GM23248 (cell line): Measurements from ENCODE around the gene EML4. TPM values are rescaled to one million over a fixed set of nuclear protein-coding genes. Genes with fewer than 3 reads are reported as not detected.

Experiments
- DNase-seq: peaks from one replicate; pipeline ENCODE4 v3.0.0-alpha.2; 2015
- H2AFZ ChIP-seq: fragments of 200-600 bp; sonication (generic); 2 replicates; pipeline ENCODE4 v1.6.1; 2016; ENCODE audit warnings: antibody characterized with exemption
- H3F3A ChIP-seq: fragments of 200-600 bp; sonication (generic); 2 replicates; pipeline ENCODE4 v1.6.1; 2016; ENCODE audit warnings: mild to moderate bottlenecking, antibody characterized with exemption, mixed run types; ENCODE audit not compliant: insufficient read depth
- H3K27ac ChIP-seq: fragments of 200-600 bp; sonication (generic); 2 replicates; pipeline ENCODE4 v1.5.1; 2016; ENCODE audit warnings: mild to moderate bottlenecking
- H3K27me3 ChIP-seq: fragments of 200-600 bp; sonication (generic); replicated peaks from 2 replicates; pipeline ENCODE4 v1.6.1; 2016; ENCODE audit warnings: mild to moderate bottlenecking; ENCODE audit not compliant: insufficient read depth
- H3K36me3 ChIP-seq: fragments of 200-600 bp; sonication (generic); 2 replicates; pipeline ENCODE4 v1.6.1; 2016; ENCODE audit warnings: low read depth, mild to moderate bottlenecking
- H3K4me1 ChIP-seq: fragments of 200-600 bp; sonication (generic); 2 replicates; pipeline ENCODE4 v1.6.1; 2016; ENCODE audit warnings: mild to moderate bottlenecking; ENCODE audit not compliant: insufficient read depth
- H3K4me2 ChIP-seq: fragments of 200-600 bp; sonication (generic); one replicate; pipeline ENCODE4 v1.6.1; 2016; ENCODE audit warnings: mild to moderate bottlenecking; ENCODE audit not compliant: unreplicated experiment
- H3K4me3 ChIP-seq: fragments of 200-600 bp; sonication (generic); 2 replicates; pipeline ENCODE4 v1.5.1; 2016; ENCODE audit warnings: mild to moderate bottlenecking
- H3K79me2 ChIP-seq: fragments of 200-600 bp; sonication (generic); 2 replicates; pipeline ENCODE4 v1.6.1; 2016; ENCODE audit warnings: mild to moderate bottlenecking; ENCODE audit not compliant: insufficient read depth
- H3K9ac ChIP-seq: fragments of 200-600 bp; sonication (generic); 2 replicates; pipeline ENCODE4 v1.6.1; 2016; ENCODE audit warnings: mild to moderate bottlenecking
- H3K9me2 ChIP-seq: fragments of 200-600 bp; sonication (generic); 2 replicates; pipeline ENCODE4 v1.6.1; 2016; ENCODE audit warnings: mixed run types, mild to moderate bottlenecking, moderate library complexity; ENCODE audit not compliant: insufficient read depth
- H3K9me3 ChIP-seq: fragments of 200-600 bp; sonication (generic); one replicate; pipeline ENCODE4 v1.6.1; 2017; ENCODE audit warnings: low read depth
- H4K20me1 ChIP-seq: fragments of 200-600 bp; sonication (generic); 2 replicates; pipeline ENCODE4 v1.6.0; 2016; ENCODE audit not compliant: insufficient read depth
- EZH2 ChIP-seq: fragments of 200-600 bp; sonication (generic); IDR thresholded peaks from 2 replicates; pipeline ENCODE4 v1.6.1; 2018; ENCODE audit warnings: antibody characterized with exemption, mild to moderate bottlenecking; ENCODE audit not compliant: insufficient read depth, poor library complexity, severe bottlenecking
- EZH2phosphoT487 ChIP-seq: fragments of 200-600 bp; sonication (generic); IDR thresholded peaks from 2 replicates; pipeline ENCODE4 v1.6.1; 2018; ENCODE audit warnings: antibody characterized with exemption, moderate library complexity, mild to moderate bottlenecking, low read depth; ENCODE audit not compliant: insufficient read depth
- WGBS, 2 experiments: methylation state at CpG; one replicate each; pipeline ENCODE4 v1.1.6; 2015 to 2017; ENCODE audit warnings: low lambda C conversion rate in 2 of 2, low coverage in 1 of 2; ENCODE audit errors: missing lambda C conversion rate in 2 of 2; 5-methylcytosine and 5-hydroxymethylcytosine counted together
- in situ Hi-C: fragments of 300-500 bp; cut with MboI; formaldehyde crosslinking; loops from 2 replicates; pipeline ENCODE4 v1.15.0; 2020
- polyA plus RNA-seq: library from polyadenylated mRNA; unstranded; fragments of >200 nt; fragmentation: Nextera tagmentation; extraction: Ambion mirVana; gene quantifications from 2 replicates; pipeline ENCODE4 v1.2.1, GENCODE V29; 2016
- total RNA-seq: library from RNA; depleted of rRNA; stranded (reverse); fragments of >200 nt; shearing (Covaris generic); gene quantifications from 2 replicates; pipeline ENCODE4 v1.2.3, GENCODE V29; 2014

Gene EML4
- total and polyA plus RNA-seq, 2 experiments from 2014 or later = 19.3 to 21.7 TPM

GRCh38 chr2:42317945-42318344 lies 148.8 kb downstream of the EML4 start:
- no peak overlapping the region for H2AFZ ChIP-seq
- peaks cover 27% of the 10 kb centered on the region for H3F3A ChIP-seq
- peaks cover 24% of the 10 kb centered on the region for H3K4me1 ChIP-seq
- no peaks in the 10 kb centered on the region for H3K36me3 ChIP-seq
- TF ChIP-seq EZH2phosphoT487 (no peak), EZH2 (no peak)
- H3K9me2 ChIP-seq = no peaks in the 10 kb centered on the region
- H3K27me3 ChIP-seq = no peaks in the 10 kb centered on the region
- no peaks in the 10 kb centered on the region for H3K79me2 ChIP-seq
- no peak overlapping the region for H3K4me2 ChIP-seq
- H4K20me1 ChIP-seq = no peaks in the 10 kb centered on the region
- H3K9me3 ChIP-seq = no peaks in the 10 kb centered on the region
- no peak for DNase-seq
- H3K4me3 ChIP-seq = no peak overlapping the region
- H3K27ac ChIP-seq = no peak overlapping the region
- in situ Hi-C loops = loop anchor here (25.0 kb wide), 1 partner anchor 456 kb away; no protein-coding TSS in a partner anchor
- no peak overlapping the region for H3K9ac ChIP-seq

GRCh38 chr2:42319265-42319664 lies 150.1 kb downstream of the EML4 start:
- Histone ChIP-seq H3K36me3 (no peaks in the 10 kb centered on the region), H3F3A (peaks cover 19% of the 10 kb centered on the region), H3K79me2 (no peaks in the 10 kb centered on the region), H3K4me2 (no peak overlapping the region), H3K9me3 (no peaks in the 10 kb centered on the region), H4K20me1 (no peaks in the 10 kb centered on the region), H3K9me2 (no peaks in the 10 kb centered on the region), H3K4me3 (no peak overlapping the region), H3K27ac (no peak overlapping the region), H3K4me1 (peaks cover 18% of the 10 kb centered on the region), H3K27me3 (no peaks in the 10 kb centered on the region), H2AFZ (no peak overlapping the region), H3K9ac (no peak overlapping the region)
- TF ChIP-seq EZH2 = no peak
- in situ Hi-C loops = loop anchor here (25.0 kb wide), 1 partner anchor 457 kb away; no protein-coding TSS in a partner anchor
- no peak for DNase-seq
- WGBS, 2 experiments = 97 to 98% methylated on average over 5 of the region's 5 CpGs

GRCh38 chr2:42321452-42322064 lies 152.4 kb downstream of the EML4 start:
- H3K9ac ChIP-seq = no peak overlapping the region
- H3K27me3 ChIP-seq = no peaks in the 10 kb centered on the region
- no peaks in the 10 kb centered on the region for H3F3A ChIP-seq
- 62 to 71% methylated on average over 2 of the region's 2 CpGs for WGBS, 2 experiments
- H3K9me2 ChIP-seq = no peaks in the 10 kb centered on the region
- TF ChIP-seq EZH2phosphoT487 = no peak
- TF ChIP-seq EZH2 = no peak
- H4K20me1 ChIP-seq = no peaks in the 10 kb centered on the region
- no peaks in the 10 kb centered on the region for H3K9me3 ChIP-seq
- H2AFZ ChIP-seq = no peak overlapping the region
- no peak overlapping the region for H3K27ac ChIP-seq
- no peak overlapping the region for H3K4me2 ChIP-seq
- in situ Hi-C loops = loop anchor here (10.0 to 25.0 kb wide), 2 partner anchors 227 to 459 kb away; no protein-coding TSS in a partner anchor
- no peaks in the 10 kb centered on the region for H3K4me1 ChIP-seq
- H3K79me2 ChIP-seq = no peaks in the 10 kb centered on the region
- no peak for DNase-seq
- H3K36me3 ChIP-seq = peaks cover 3% of the 10 kb centered on the region; the same call in 1 of the 2 replicates
- no peak overlapping the region for H3K4me3 ChIP-seq

- Histone ChIP-seq H3K79me2 (no peaks in the 10 kb centered on the region), H3K4me2 (no peak overlapping the region), H3K36me3 (peaks cover 14% of the 10 kb centered on the region; the same call in 1 of the 2 replicates), H3K4me1 (no peaks in the 10 kb centered on the region), H3K4me3 (no peak overlapping the region), H3F3A (no peaks in the 10 kb centered on the region; the same call in 1 of the 2 replicates), H3K9me3 (no peaks in the 10 kb centered on the region), H3K27ac (no peak overlapping the region), H2AFZ (no peak overlapping the region), H3K27me3 (no peaks in the 10 kb centered on the region), H3K9ac (no peak overlapping the region), H3K9me2 (no peaks in the 10 kb centered on the region), H4K20me1 (no peaks in the 10 kb centered on the region)
- no peak for TF ChIP-seq EZH2phosphoT487
- TF ChIP-seq EZH2 = no peak
- WGBS, 2 experiments = 99 to 100% methylated on average over 4 of the region's 4 CpGs
- DNase-seq = no peak
- in situ Hi-C loops = loop anchor here (10.0 to 25.0 kb wide), 2 partner anchors 229 to 462 kb away; no protein-coding TSS in a partner anchor
Observed at GRCh38 chr2:42324244-42324643, 155.1 kb downstream of the EML4 start.
